Measurements from ENCODE around the gene H6PD.

GRCh38 chr1:9260059-9260766, 25.6 kb downstream of the H6PD start:
- TF ChIP-seq POLR2AphosphoS5 (IDR thresholded peaks at IDR 0.05; ENCODE audit: insufficient read depth, low read depth, low read length), result no peak
- no peak for TF ChIP-seq GATA2 (IDR thresholded peaks at IDR 0.05; ENCODE audit: insufficient read depth, insufficient read length, low read depth, low read length)
- TF ChIP-seq, protein P1, sequence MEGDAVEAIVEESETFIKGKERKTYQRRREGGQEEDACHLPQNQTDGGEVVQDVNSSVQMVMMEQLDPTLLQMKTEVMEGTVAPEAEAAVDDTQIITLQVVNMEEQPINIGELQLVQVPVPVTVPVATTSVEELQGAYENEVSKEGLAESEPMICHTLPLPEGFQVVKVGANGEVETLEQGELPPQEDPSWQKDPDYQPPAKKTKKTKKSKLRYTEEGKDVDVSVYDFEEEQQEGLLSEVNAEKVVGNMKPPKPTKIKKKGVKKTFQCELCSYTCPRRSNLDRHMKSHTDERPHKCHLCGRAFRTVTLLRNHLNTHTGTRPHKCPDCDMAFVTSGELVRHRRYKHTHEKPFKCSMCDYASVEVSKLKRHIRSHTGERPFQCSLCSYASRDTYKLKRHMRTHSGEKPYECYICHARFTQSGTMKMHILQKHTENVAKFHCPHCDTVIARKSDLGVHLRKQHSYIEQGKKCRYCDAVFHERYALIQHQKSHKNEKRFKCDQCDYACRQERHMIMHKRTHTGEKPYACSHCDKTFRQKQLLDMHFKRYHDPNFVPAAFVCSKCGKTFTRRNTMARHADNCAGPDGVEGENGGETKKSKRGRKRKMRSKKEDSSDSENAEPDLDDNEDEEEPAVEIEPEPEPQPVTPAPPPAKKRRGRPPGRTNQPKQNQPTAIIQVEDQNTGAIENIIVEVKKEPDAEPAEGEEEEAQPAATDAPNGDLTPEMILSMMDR (IDR thresholded peaks at IDR 0.05; ENCODE audit: extremely low read depth in 1 of 2, insufficient read depth in 1 of 2, low read depth in 1 of 2, low read length in 2 of 2), result no peak
- TF ChIP-seq MYC (IDR thresholded peaks at IDR 0.05; ENCODE audit: low read depth, low read length), result no peak
- no peak for TF ChIP-seq POLR2A (IDR thresholded peaks at IDR 0.05; ENCODE audit: low read depth, low read length)
